Cardiac muscle cell (in vitro differentiated cells and primary cell): ENCODE results near the gene WDR48. TPM values are rescaled to one million over a fixed set of nuclear protein-coding genes. Genes with fewer than 3 reads are reported as not detected.

ENCODE experiments used
- DNase-seq, 2 donors: peaks; one replicate each; pipeline versions ENCODE4 v3.0.0 to v3.0.0-alpha.2; 2010 to 2017; ENCODE audit warnings: low read depth in 1 of 2, low spot score in 1 of 2
- H3K27ac ChIP-seq: fragments of 200-600 bp; sonication (generic); 2 replicates; pipeline ENCODE4 v1.5.1; 2016
- H3K27me3 ChIP-seq: fragments of 200-600 bp; sonication (generic); 2 replicates; pipeline ENCODE4 v1.6.0; 2016; ENCODE audit warnings: control low read depth
- H3K36me3 ChIP-seq: fragments of 200-600 bp; sonication (generic); 2 replicates; pipeline ENCODE4 v1.5.1; 2016; ENCODE audit warnings: control low read depth
- H3K4me1 ChIP-seq: fragments of 200-600 bp; sonication (generic); 2 replicates; pipeline ENCODE4 v1.8.1; 2017; ENCODE audit warnings: low read depth, mild to moderate bottlenecking, mixed run types
- H3K4me3 ChIP-seq: fragments of 200-600 bp; sonication (generic); 2 replicates; pipeline ENCODE4 v1.5.1; 2016; ENCODE audit warnings: mild to moderate bottlenecking
- H3K9me3 ChIP-seq: fragments of 200-600 bp; sonication (generic); 2 replicates; pipeline ENCODE4 v1.5.1; 2017; ENCODE audit warnings: low read depth, mild to moderate bottlenecking, control low read depth
- polyA plus RNA-seq: library from polyadenylated mRNA; unstranded; fragments of >200 nt; fragmentation: Nextera tagmentation; extraction: Ambion mirVana; gene quantifications from 2 replicates; pipeline ENCODE4 v1.2.1, GENCODE V29; 2016
- total RNA-seq: library from RNA; depleted of rRNA; stranded (reverse); fragments of >200 nt; gene quantifications from 2 replicates; pipeline ENCODE4 v1.2.3, GENCODE V29; 2016
- TF ChIP-seq, protein P1 (sequence below): IDR thresholded peaks from 2 replicates; pipeline ENCODE4 v1.5.1; 2012; ENCODE audit warnings: low read depth, mild to moderate bottlenecking, low read length

Gene WDR48
- total and polyA plus RNA-seq, 2 experiments from 2014 or later = 31.5 to 43.2 TPM

DNA sequence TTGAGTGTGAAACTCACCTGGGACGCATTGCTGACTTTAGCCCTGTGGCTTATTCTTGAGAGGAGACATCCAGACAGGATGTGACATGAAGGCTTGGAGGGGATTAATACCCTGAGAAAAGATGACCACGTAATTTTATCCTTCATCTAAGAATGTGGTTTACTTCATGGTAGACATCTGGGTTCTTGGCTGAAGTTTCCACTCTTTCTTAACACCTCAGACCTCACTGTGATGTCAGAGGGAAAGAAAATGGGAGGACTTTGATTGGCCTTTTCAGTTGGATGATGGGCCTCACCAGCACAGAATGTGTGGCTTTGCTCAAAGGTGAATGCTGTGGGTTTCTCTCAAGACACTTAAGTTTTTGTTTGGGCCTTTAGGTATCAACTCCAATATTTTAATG is 39.1 kb downstream of the WDR48 start:
- DNase-seq = peak in 1 of 2 donors; percentile 32
- TF ChIP-seq, protein P1, sequence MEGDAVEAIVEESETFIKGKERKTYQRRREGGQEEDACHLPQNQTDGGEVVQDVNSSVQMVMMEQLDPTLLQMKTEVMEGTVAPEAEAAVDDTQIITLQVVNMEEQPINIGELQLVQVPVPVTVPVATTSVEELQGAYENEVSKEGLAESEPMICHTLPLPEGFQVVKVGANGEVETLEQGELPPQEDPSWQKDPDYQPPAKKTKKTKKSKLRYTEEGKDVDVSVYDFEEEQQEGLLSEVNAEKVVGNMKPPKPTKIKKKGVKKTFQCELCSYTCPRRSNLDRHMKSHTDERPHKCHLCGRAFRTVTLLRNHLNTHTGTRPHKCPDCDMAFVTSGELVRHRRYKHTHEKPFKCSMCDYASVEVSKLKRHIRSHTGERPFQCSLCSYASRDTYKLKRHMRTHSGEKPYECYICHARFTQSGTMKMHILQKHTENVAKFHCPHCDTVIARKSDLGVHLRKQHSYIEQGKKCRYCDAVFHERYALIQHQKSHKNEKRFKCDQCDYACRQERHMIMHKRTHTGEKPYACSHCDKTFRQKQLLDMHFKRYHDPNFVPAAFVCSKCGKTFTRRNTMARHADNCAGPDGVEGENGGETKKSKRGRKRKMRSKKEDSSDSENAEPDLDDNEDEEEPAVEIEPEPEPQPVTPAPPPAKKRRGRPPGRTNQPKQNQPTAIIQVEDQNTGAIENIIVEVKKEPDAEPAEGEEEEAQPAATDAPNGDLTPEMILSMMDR = no peak
- Histone ChIP-seq H3K27ac (no peak overlapping the region), H3K4me3 (no peak overlapping the region), H3K9me3 (no peaks in the 10 kb centered on the region), H3K4me1 (no peaks in the 10 kb centered on the region), H3K27me3 (no peaks in the 10 kb centered on the region), H3K36me3 (peaks cover 69% of the 10 kb centered on the region)

DNA sequence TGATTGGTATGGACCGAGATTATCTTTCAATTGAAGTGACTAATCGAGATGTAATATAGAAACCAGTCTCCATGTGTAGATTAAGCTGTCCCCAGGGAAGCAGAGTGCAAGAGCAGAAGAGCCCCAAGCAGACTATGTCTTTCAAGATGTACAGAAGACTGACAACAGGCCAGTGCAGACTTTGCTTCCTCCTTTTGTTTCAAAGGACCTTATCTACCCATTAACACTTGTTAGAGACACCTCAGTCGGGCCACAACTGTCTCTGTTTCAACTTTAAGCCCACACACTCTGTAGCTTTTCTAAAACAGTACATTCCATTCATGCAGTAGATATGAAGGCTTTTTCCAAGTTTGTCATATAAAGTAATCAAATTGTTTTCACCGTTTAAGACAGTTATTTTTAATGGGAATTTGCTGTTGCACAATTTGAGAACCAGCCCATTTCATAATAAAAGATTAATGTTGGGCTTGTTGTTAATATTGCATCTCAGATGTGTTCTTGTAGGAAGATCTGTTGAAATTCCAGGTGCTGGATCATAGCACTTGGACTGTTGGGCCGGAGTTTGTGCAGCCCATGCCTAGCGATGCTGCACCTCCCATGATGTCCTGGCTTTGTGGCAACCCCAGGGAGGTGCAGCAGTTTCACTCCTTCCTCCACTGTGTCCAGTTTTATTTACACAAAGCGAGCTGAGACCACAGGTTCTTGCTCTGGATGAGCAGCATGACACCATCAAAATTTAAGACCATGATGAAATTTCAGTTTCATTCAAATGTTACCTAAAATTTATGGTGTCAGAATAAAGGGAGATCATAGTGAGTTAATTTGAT is 43.2 kb downstream of the WDR48 start:
- no peaks in the 10 kb centered on the region for H3K27me3 ChIP-seq
- TF ChIP-seq, protein P1 = no peak
- no peak overlapping the region for H3K4me3 ChIP-seq
- H3K9me3 ChIP-seq = no peaks in the 10 kb centered on the region
- DNase-seq = no peak
- H3K4me1 ChIP-seq = no peaks in the 10 kb centered on the region
- H3K36me3 ChIP-seq = peaks cover 66% of the 10 kb centered on the region
- no peak overlapping the region for H3K27ac ChIP-seq

DNA sequence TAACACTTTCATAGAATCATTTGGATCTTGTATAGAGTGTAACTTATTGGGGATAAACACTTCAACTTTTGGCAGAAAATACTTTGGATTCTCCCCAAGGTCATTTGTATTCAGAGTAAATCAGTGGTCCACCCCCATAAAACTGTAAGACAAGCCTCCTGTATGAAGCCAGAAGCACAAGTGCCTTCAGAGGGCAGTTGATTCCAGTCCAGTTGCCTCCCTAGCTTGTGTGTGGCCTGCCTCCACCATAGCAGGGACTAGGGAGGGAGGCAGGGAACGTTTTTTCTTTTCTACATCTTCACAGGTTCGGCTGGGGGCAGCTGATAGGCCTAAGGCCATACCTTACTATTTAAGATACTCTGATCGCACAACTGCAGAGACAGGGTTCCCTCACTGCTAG is 44.0 kb downstream of the WDR48 start:
- TF ChIP-seq, protein P1 = no peak
- no peaks in the 10 kb centered on the region for H3K27me3 ChIP-seq
- H3K4me1 ChIP-seq = no peaks in the 10 kb centered on the region
- DNase-seq = no peak
- H3K36me3 ChIP-seq = peaks cover 63% of the 10 kb centered on the region
- no peak overlapping the region for H3K4me3 ChIP-seq
- H3K27ac ChIP-seq = no peak overlapping the region
- no peaks in the 10 kb centered on the region for H3K9me3 ChIP-seq

DNA sequence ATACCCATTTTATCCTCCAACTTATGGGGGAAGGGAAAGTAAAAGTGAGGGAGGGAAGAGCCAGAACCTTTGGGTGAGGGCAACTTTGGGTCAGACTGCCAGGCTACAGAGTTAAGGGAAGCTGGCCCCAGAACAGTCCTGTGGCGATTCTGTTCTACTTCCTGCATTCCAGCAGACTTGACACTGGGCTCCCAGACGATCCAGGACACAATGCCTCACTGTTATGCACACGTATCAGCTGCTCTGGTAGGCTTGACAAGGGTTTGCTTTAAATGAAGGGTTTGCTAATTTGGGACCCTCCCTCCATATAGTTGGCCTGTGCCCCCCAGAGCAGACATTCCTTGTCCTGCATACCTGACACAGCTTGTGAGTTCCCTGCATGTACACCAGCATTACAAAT is 45.0 kb downstream of the WDR48 start:
- Histone ChIP-seq H3K9me3 (no peaks in the 10 kb centered on the region), H3K36me3 (peaks cover 53% of the 10 kb centered on the region), H3K27ac (peak overlapping the region; percentile 68), H3K4me3 (no peak overlapping the region), H3K27me3 (no peaks in the 10 kb centered on the region), H3K4me1 (no peaks in the 10 kb centered on the region)
- peak in 1 of 2 donors; percentile 43 for DNase-seq
- TF ChIP-seq, protein P1 = no peak

- Histone ChIP-seq H3K36me3 (peaks cover 50% of the 10 kb centered on the region), H3K4me3 (no peak overlapping the region), H3K4me1 (no peaks in the 10 kb centered on the region), H3K27ac (no peak overlapping the region), H3K27me3 (no peaks in the 10 kb centered on the region), H3K9me3 (no peaks in the 10 kb centered on the region)
- TF ChIP-seq, protein P1 = no peak
- no peak for DNase-seq
Measured at GRCh38 chr3:39097716-39098472, 46.1 kb downstream of the WDR48 start.
